SK-N-SH (cell line): Measurements from ENCODE around the gene CCDC89. TPM values are rescaled to one million over a fixed set of nuclear protein-coding genes. Genes with fewer than 3 reads are reported as not detected.

ENCODE experiments used
- CTCF ChIA-PET: fragments of 300-600, 350-600 bp; formaldehyde crosslinking; extraction: SDS; loops from one replicate; lab custom pipeline; 2021; lab: Yijun Ruan, JAX
- POLR2A ChIA-PET: fragments of 350-600 bp; sonication (Branson Sonifier 250); formaldehyde crosslinking; extraction: SDS; loops from one replicate; lab custom pipeline; 2020; ENCODE audit warnings: antibody characterized with exemption, inconsistent platforms; lab: Yijun Ruan, JAX
- DNase-seq: peaks from one replicate; pipeline ENCODE4 v3.0.0; 2012
- H2AFZ ChIP-seq: fragments of 200-600 bp; sonication (generic); 2 replicates; pipeline ENCODE4 v1.8.1; 2016; ENCODE audit warnings: antibody characterized with exemption, mild to moderate bottlenecking, low read depth
- H3F3A ChIP-seq: fragments of 200-600 bp; sonication (generic); replicated peaks from 2 replicates; pipeline ENCODE3; 2016; ENCODE audit warnings: antibody characterized with exemption, mild to moderate bottlenecking; ENCODE audit not compliant: insufficient read depth
- H3K27ac ChIP-seq, 2 experiments: fragments of 200-500 bp in 1 of 2; fragments of 200-600 bp in 1 of 2; sonication (Bioruptor generic) in 1 of 2; sonication (generic), shearing (Covaris generic) in 1 of 2; 2 replicates each; pipeline versions ENCODE4 v1.5.1 to v1.6.1; 2014 to 2016; ENCODE audit warnings: low read depth in 2 of 2, inconsistent platforms in 1 of 2, low read length in 1 of 2, mild to moderate bottlenecking in 1 of 2, mixed read lengths in 1 of 2
- H3K27me3 ChIP-seq: fragments of 200-600 bp; sonication (generic), shearing (Covaris generic); 2 replicates; pipeline ENCODE4 v1.6.1; 2016; ENCODE audit warnings: mixed run types; ENCODE audit not compliant: insufficient read depth
- H3K36me3 ChIP-seq, 2 experiments: fragments of 200-500 bp in 1 of 2; fragments of 200-600 bp in 1 of 2; sonication (Bioruptor generic) in 1 of 2; sonication (generic) in 1 of 2; replicated peaks in 1 of 2; 2 replicates each; pipeline versions ENCODE3 to v1.5.1; 2014 to 2016; ENCODE audit warnings: low read length in 1 of 2, mild to moderate bottlenecking in 1 of 2; ENCODE audit not compliant: insufficient read depth in 2 of 2, control insufficient read depth in 1 of 2
- H3K4me1 ChIP-seq, 2 experiments: fragments of 200-500 bp in 1 of 2; fragments of 200-600 bp in 1 of 2; sonication (Bioruptor generic) in 1 of 2; sonication (generic), shearing (Covaris generic) in 1 of 2; 2 replicates each; pipeline versions ENCODE4 v1.5.1 to v1.6.1; 2014 to 2016; ENCODE audit warnings: low read depth in 1 of 2, low read length in 1 of 2, mixed run types in 1 of 2; ENCODE audit not compliant: insufficient read depth in 2 of 2, control insufficient read depth in 1 of 2
- H3K4me2 ChIP-seq: fragments of 200-600 bp; sonication (generic), shearing (Covaris generic); 2 replicates; pipeline ENCODE4 v1.6.1; 2017; ENCODE audit warnings: mixed run types
- H3K4me3 ChIP-seq, 2 experiments: fragments of 200-500 bp in 1 of 2; fragments of 200-600 bp in 1 of 2; sonication (Bioruptor generic) in 1 of 2; sonication (generic), shearing (Covaris generic) in 1 of 2; 2 replicates each; pipeline versions ENCODE4 v1.5.1 to v1.8.1; 2014 to 2016; ENCODE audit warnings: low read depth in 2 of 2, inconsistent platforms in 1 of 2, low read length in 1 of 2, mild to moderate bottlenecking in 1 of 2, mixed read lengths in 1 of 2, moderate library complexity in 1 of 2
- H3K79me2 ChIP-seq: fragments of 200-600 bp; sonication (generic); 2 replicates; pipeline ENCODE4 v1.8.1; 2017; ENCODE audit warnings: mild to moderate bottlenecking; ENCODE audit not compliant: insufficient read depth
- H3K9ac ChIP-seq: fragments of 200-600 bp; sonication (generic); 2 replicates; pipeline ENCODE4 v1.6.1; 2017; ENCODE audit warnings: mixed run types
- H3K9me2 ChIP-seq: fragments of 200-600 bp; sonication (generic); 2 replicates; pipeline ENCODE4 v1.6.1; 2017; ENCODE audit warnings: mixed run types
- H3K9me3 ChIP-seq: fragments of 200-600 bp; sonication (generic); 2 replicates; pipeline ENCODE4 v1.6.1; 2017; ENCODE audit warnings: mixed run types, mild to moderate bottlenecking, moderate library complexity
- H4K20me1 ChIP-seq: fragments of 200-600 bp; sonication (generic); 2 replicates; pipeline ENCODE4 v1.6.1; 2017; ENCODE audit warnings: mild to moderate bottlenecking, mixed run types; ENCODE audit not compliant: insufficient read depth
- EP300 ChIP-seq, 2 experiments: IDR thresholded peaks; 2 replicates each; pipeline versions ENCODE4 v1.4.0 to v1.6.1; 2012; ENCODE audit warnings: borderline replicate concordance in 1 of 2, low read depth in 1 of 2, low read length in 1 of 2
- FOXJ3 ChIP-seq: sonication (generic); formaldehyde crosslinking; IDR thresholded peaks from 2 replicates; pipeline ENCODE4 v1.5.1; 2020; ENCODE audit warnings: mild to moderate bottlenecking, missing genetic modification reagents
- FOXM1 ChIP-seq: IDR thresholded peaks from 2 replicates; pipeline ENCODE4 v1.4.0; 2012; ENCODE audit warnings: low read depth, mild to moderate bottlenecking
- GABPA ChIP-seq: IDR thresholded peaks from 2 replicates; pipeline ENCODE4 v1.4.0; 2012; ENCODE audit warnings: low read depth, mild to moderate bottlenecking
- GATA2 ChIP-seq: sonication (generic); formaldehyde crosslinking; IDR thresholded peaks from 2 replicates; pipeline ENCODE4 v1.5.0; 2020; ENCODE audit warnings: mild to moderate bottlenecking, missing genetic modification reagents
- JUND ChIP-seq: IDR thresholded peaks from 2 replicates; pipeline ENCODE4 v1.4.0; 2012
- MXI1 ChIP-seq: IDR thresholded peaks from 2 replicates; pipeline ENCODE4 v1.6.1; 2012; ENCODE audit warnings: mild to moderate bottlenecking, low read depth, low read length, improper control_type of control experiment
- RCOR1 ChIP-seq: fragments of 150-350 bp; IDR thresholded peaks from 2 replicates; pipeline ENCODE4 v1.6.1; 2017; ENCODE audit warnings: antibody characterized with exemption, low read length
- REST ChIP-seq: IDR thresholded peaks from 2 replicates; pipeline ENCODE4 v1.6.1; 2012; ENCODE audit warnings: mild to moderate bottlenecking, low read depth, low read length, moderate library complexity
- SIN3A ChIP-seq: IDR thresholded peaks from 2 replicates; pipeline ENCODE4 v1.6.1; 2012; ENCODE audit warnings: low read depth, mild to moderate bottlenecking, low read length, moderate library complexity, borderline replicate concordance
- SMC3 ChIP-seq: IDR thresholded peaks from 2 replicates; pipeline ENCODE4 v1.6.1; 2012; ENCODE audit warnings: low read depth, low read length, improper control_type of control experiment
- TCF12 ChIP-seq: IDR thresholded peaks from 2 replicates; pipeline ENCODE4 v1.4.0; 2012
- TEAD4 ChIP-seq: IDR thresholded peaks from 2 replicates; pipeline ENCODE4 v1.4.0; 2012; ENCODE audit warnings: mild to moderate bottlenecking, borderline replicate concordance; ENCODE audit not compliant: insufficient read depth
- YY1 ChIP-seq: IDR thresholded peaks from 2 replicates; pipeline ENCODE4 v1.4.0; 2012; ENCODE audit warnings: low read depth, mild to moderate bottlenecking
- polyA plus RNA-seq, 3 experiments: library from polyadenylated mRNA; depleted of rRNA; stranded (reverse); fragments of >200 nt; gene quantifications; 2 replicates each; pipeline ENCODE4 v1.2.3, GENCODE V29; 2012
- TF ChIP-seq, protein P1 (sequence below): IDR thresholded peaks from 2 replicates; pipeline ENCODE4 v1.4.0; 2012; ENCODE audit warnings: low read depth, borderline replicate concordance
- TF ChIP-seq, protein P2 (sequence below): fragments of 150-350 bp; IDR thresholded peaks from 2 replicates; pipeline ENCODE4 v1.6.1; 2017; ENCODE audit warnings: antibody characterized with exemption, low read length, low read depth, borderline replicate concordance
- TF ChIP-seq, protein P3 (sequence below): IDR thresholded peaks from 2 replicates; pipeline ENCODE4 v1.4.0; 2012; ENCODE audit warnings: low read depth, borderline replicate concordance
- TF ChIP-seq, protein P4 (sequence below): IDR thresholded peaks from 2 replicates; pipeline ENCODE4 v1.4.0; 2012; ENCODE audit warnings: low read depth

CCDC89 gene
- polyA plus RNA-seq, 1 of the 3 experiments (the other 2 are of a cell fraction), result 3.9 TPM

- Histone ChIP-seq H3K4me2 (no peak overlapping the region), H3F3A (no peaks in the 10 kb centered on the region), H3K9ac (no peak overlapping the region), H3K36me3 (peaks cover 0 to 8% of the 10 kb centered on the region in 2 experiments), H3K9me3 (no peaks in the 10 kb centered on the region), H2AFZ (no peak overlapping the region), H3K4me3 (no peak overlapping the region), H4K20me1 (no peaks in the 10 kb centered on the region), H3K27ac (no peak overlapping the region), H3K79me2 (no peaks in the 10 kb centered on the region), H3K9me2 (no peaks in the 10 kb centered on the region), H3K4me1 (no peaks in the 10 kb centered on the region), H3K27me3 (no peaks in the 10 kb centered on the region)
- ChIA-PET CTCF (no interaction called here), POLR2A (no interaction called here)
- TF ChIP-seq JUND (no peak), YY1 (no peak), SMC3 (no peak), FOXM1 (no peak), REST (no peak), TCF12 (no peak), MXI1 (no peak), GATA2 (CRISPR knock-in tag) (no peak), GABPA (no peak), SIN3A (no peak), FOXJ3 (no peak), TEAD4 (no peak), EP300 (IDR thresholded peaks at IDR 0.05; ENCODE audit: borderline replicate concordance in 1 of 2, low read depth in 1 of 2, low read length in 1 of 2) (no peak), RCOR1 (no peak)
- TF ChIP-seq, protein P1, sequence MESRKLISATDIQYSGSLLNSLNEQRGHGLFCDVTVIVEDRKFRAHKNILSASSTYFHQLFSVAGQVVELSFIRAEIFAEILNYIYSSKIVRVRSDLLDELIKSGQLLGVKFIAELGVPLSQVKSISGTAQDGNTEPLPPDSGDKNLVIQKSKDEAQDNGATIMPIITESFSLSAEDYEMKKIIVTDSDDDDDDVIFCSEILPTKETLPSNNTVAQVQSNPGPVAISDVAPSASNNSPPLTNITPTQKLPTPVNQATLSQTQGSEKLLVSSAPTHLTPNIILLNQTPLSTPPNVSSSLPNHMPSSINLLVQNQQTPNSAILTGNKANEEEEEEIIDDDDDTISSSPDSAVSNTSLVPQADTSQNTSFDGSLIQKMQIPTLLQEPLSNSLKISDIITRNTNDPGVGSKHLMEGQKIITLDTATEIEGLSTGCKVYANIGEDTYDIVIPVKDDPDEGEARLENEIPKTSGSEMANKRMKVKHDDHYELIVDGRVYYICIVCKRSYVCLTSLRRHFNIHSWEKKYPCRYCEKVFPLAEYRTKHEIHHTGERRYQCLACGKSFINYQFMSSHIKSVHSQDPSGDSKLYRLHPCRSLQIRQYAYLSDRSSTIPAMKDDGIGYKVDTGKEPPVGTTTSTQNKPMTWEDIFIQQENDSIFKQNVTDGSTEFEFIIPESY, result no peak
- TF ChIP-seq, protein P2, sequence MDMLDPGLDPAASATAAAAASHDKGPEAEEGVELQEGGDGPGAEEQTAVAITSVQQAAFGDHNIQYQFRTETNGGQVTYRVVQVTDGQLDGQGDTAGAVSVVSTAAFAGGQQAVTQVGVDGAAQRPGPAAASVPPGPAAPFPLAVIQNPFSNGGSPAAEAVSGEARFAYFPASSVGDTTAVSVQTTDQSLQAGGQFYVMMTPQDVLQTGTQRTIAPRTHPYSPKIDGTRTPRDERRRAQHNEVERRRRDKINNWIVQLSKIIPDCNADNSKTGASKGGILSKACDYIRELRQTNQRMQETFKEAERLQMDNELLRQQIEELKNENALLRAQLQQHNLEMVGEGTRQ, result no peak
- TF ChIP-seq, protein P3, sequence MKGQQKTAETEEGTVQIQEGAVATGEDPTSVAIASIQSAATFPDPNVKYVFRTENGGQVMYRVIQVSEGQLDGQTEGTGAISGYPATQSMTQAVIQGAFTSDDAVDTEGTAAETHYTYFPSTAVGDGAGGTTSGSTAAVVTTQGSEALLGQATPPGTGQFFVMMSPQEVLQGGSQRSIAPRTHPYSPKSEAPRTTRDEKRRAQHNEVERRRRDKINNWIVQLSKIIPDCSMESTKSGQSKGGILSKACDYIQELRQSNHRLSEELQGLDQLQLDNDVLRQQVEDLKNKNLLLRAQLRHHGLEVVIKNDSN, result no peak
- TF ChIP-seq, protein P4, sequence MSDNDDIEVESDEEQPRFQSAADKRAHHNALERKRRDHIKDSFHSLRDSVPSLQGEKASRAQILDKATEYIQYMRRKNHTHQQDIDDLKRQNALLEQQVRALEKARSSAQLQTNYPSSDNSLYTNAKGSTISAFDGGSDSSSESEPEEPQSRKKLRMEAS, result no peak
- no peak for DNase-seq
Measured at GRCh38 chr11:85732965-85733364, 47.0 kb upstream of the CCDC89 start.
